H9 (cell line): Measurements from ENCODE around the gene KRT86. TPM values are rescaled to one million over a fixed set of nuclear protein-coding genes. Genes with fewer than 3 reads are reported as not detected.
A peak's percentile ranks its signal among the peaks of the same experiment; 100 is the strongest.

Source experiments
- DNase-seq: peaks from one replicate; pipeline ENCODE4 v3.0.0-alpha.2; 2017
- H2AFZ ChIP-seq: one replicate; pipeline ENCODE4 v1.6.1; 2013; ENCODE audit warnings: mild to moderate bottlenecking, low read length, control low read depth, moderate library complexity
- H2AK5ac ChIP-seq: 2 replicates; pipeline ENCODE4 v1.6.1; 2013; ENCODE audit warnings: low read length, control low read depth, mixed read lengths; ENCODE audit not compliant: insufficient read length
- H2BK120ac ChIP-seq: one replicate; pipeline ENCODE4 v1.6.1; 2013; ENCODE audit warnings: low read depth, mild to moderate bottlenecking, low read length, control low read depth, inconsistent platforms; ENCODE audit not compliant: poor library complexity, severe bottlenecking
- H2BK12ac ChIP-seq: 2 replicates; pipeline ENCODE4 v1.6.1; 2013; ENCODE audit warnings: low read length, control low read depth, mixed read lengths, low read depth; ENCODE audit not compliant: insufficient read length
- H2BK15ac ChIP-seq: 2 replicates; pipeline ENCODE4 v1.6.1; 2013; ENCODE audit warnings: low read depth, low read length, control low read depth
- H2BK20ac ChIP-seq: one replicate; pipeline ENCODE4 v1.6.1; 2013; ENCODE audit warnings: low read depth, mild to moderate bottlenecking, low read length, control low read depth, inconsistent platforms; ENCODE audit not compliant: poor library complexity, severe bottlenecking
- H2BK5ac ChIP-seq: 2 replicates; pipeline ENCODE4 v1.6.1; 2013; ENCODE audit warnings: low read length, control low read depth, mixed read lengths; ENCODE audit not compliant: insufficient read length
- H3K14ac ChIP-seq: 2 replicates; pipeline ENCODE4 v1.6.1; 2013; ENCODE audit warnings: low read length, control low read depth; ENCODE audit not compliant: insufficient read depth
- H3K18ac ChIP-seq: 2 replicates; pipeline ENCODE4 v1.6.1; 2013; ENCODE audit warnings: low read depth, mild to moderate bottlenecking, mixed read lengths, low read length, control low read depth; ENCODE audit not compliant: insufficient read length
- H3K23ac ChIP-seq: 2 replicates; pipeline ENCODE4 v1.6.1; 2013; ENCODE audit warnings: low read length, control low read depth, mixed read lengths, low read depth; ENCODE audit not compliant: insufficient read length
- H3K23me2 ChIP-seq: 2 replicates; pipeline ENCODE4 v1.6.1; 2013; ENCODE audit warnings: low read depth, mild to moderate bottlenecking, mixed read lengths, low read length, control low read depth; ENCODE audit not compliant: insufficient read length, poor library complexity, severe bottlenecking
- H3K27ac ChIP-seq: 2 replicates; pipeline ENCODE4 v1.5.1; 2013; ENCODE audit warnings: low read length, control low read depth, mixed read lengths, low read depth; ENCODE audit not compliant: insufficient read length
- H3K27me3 ChIP-seq: 2 replicates; pipeline ENCODE4 v1.6.1; 2013; ENCODE audit warnings: low read length, control low read depth, inconsistent platforms; ENCODE audit not compliant: insufficient read depth
- H3K4ac ChIP-seq: 2 replicates; pipeline ENCODE4 v1.6.1; 2013; ENCODE audit warnings: low read depth, mild to moderate bottlenecking, control low read depth, inconsistent platforms, low read length, moderate library complexity
- H3K4me1 ChIP-seq: 2 replicates; pipeline ENCODE4 v1.6.1; 2013; ENCODE audit warnings: low read length, control low read depth, inconsistent platforms; ENCODE audit not compliant: insufficient read depth
- H3K4me2 ChIP-seq: 2 replicates; pipeline ENCODE4 v1.6.1; 2013; ENCODE audit warnings: low read length, control low read depth, mixed read lengths; ENCODE audit not compliant: insufficient read length, insufficient read depth
- H3K56ac ChIP-seq: 2 replicates; pipeline ENCODE4 v1.6.1; 2013; ENCODE audit warnings: low read depth, mild to moderate bottlenecking, mixed read lengths, low read length, control low read depth; ENCODE audit not compliant: insufficient read length
- H3K79me1 ChIP-seq: 2 replicates; pipeline ENCODE4 v1.6.1; 2013; ENCODE audit warnings: low read depth, mild to moderate bottlenecking, moderate library complexity, low read length, control low read depth, inconsistent platforms; ENCODE audit not compliant: insufficient read depth, poor library complexity, severe bottlenecking
- H3K79me2 ChIP-seq: 2 replicates; pipeline ENCODE4 v1.6.1; 2013; ENCODE audit warnings: low read length, control low read depth, inconsistent platforms; ENCODE audit not compliant: insufficient read depth
- H3K9ac ChIP-seq: 2 replicates; pipeline ENCODE4 v1.6.1; 2013; ENCODE audit warnings: low read length, control low read depth, mixed read lengths; ENCODE audit not compliant: insufficient read length; ENCODE audit errors: extremely low read depth
- H3K9me3 ChIP-seq: one replicate; pipeline ENCODE4 v1.6.1; 2013; ENCODE audit warnings: low read depth, low read length, inconsistent platforms; ENCODE audit not compliant: control insufficient read depth
- H3T11ph ChIP-seq: one replicate; pipeline ENCODE4 v1.6.1; 2013; ENCODE audit warnings: mild to moderate bottlenecking, low read length, control low read depth, inconsistent platforms
- H4K20me1 ChIP-seq: one replicate; pipeline ENCODE4 v1.6.1; 2013; ENCODE audit not compliant: control insufficient read depth, insufficient read length, insufficient read depth
- H4K5ac ChIP-seq: 2 replicates; pipeline ENCODE4 v1.6.1; 2013; ENCODE audit warnings: low read depth, mild to moderate bottlenecking, mixed read lengths, low read length, control low read depth; ENCODE audit not compliant: insufficient read length
- H4K8ac ChIP-seq: replicated peaks from 2 replicates; pipeline ENCODE4 v1.6.1; 2013; ENCODE audit warnings: low read length, control low read depth, mixed read lengths, low read depth; ENCODE audit not compliant: insufficient read length
- H4K91ac ChIP-seq: 2 replicates; pipeline ENCODE4 v1.6.1; 2013; ENCODE audit warnings: low read depth, mild to moderate bottlenecking, moderate library complexity, mixed read lengths, low read length, control low read depth; ENCODE audit not compliant: insufficient read length
- H3K27ac Mint-ChIP-seq, 3 experiments: 2 replicates in 2 of 3; 3 replicates in 1 of 3; pipeline ENCODE4 v1.8.0; 2020 to 2021; ENCODE audit warnings: mixed read lengths in 3 of 3, mild to moderate bottlenecking in 1 of 3, moderate library complexity in 1 of 3
- H3K27me3 Mint-ChIP-seq: 2 replicates; pipeline ENCODE4 v1.8.0; 2021; ENCODE audit warnings: low read depth, mild to moderate bottlenecking, moderate library complexity, mixed read lengths
- H3K36me3 Mint-ChIP-seq, 3 experiments: 2 replicates in 2 of 3; 3 replicates in 1 of 3; pipeline ENCODE4 v1.8.0; 2020 to 2021; ENCODE audit warnings: low read depth in 3 of 3, mixed read lengths in 3 of 3; ENCODE audit not compliant: insufficient read depth in 1 of 3
- H3K4me1 Mint-ChIP-seq, 2 experiments: 2 replicates each; pipeline ENCODE4 v1.8.0; 2020; ENCODE audit warnings: mixed read lengths in 2 of 2
- H3K4me3 Mint-ChIP-seq, 2 experiments: 2 replicates in 1 of 2; 3 replicates in 1 of 2; pipeline ENCODE4 v1.8.0; 2020 to 2021; ENCODE audit warnings: mild to moderate bottlenecking in 2 of 2, mixed read lengths in 2 of 2, moderate library complexity in 1 of 2
- H3K9me3 Mint-ChIP-seq, 2 experiments: 2 replicates in 1 of 2; 3 replicates in 1 of 2; pipeline ENCODE4 v1.8.0; 2020; ENCODE audit warnings: mild to moderate bottlenecking in 2 of 2, mixed read lengths in 2 of 2, moderate library complexity in 1 of 2
- WGBS: extraction: QIAGEN DNeasy Blood & Tissue Kit; methylation state at CpG from one replicate; pipeline ENCODE4 v1.1.7; 2013; ENCODE audit warnings: missing lambda C conversion rate, low lambda C conversion rate, mixed read lengths; ENCODE audit not compliant: insufficient read length; ENCODE audit errors: extremely low coverage; 5-methylcytosine and 5-hydroxymethylcytosine counted together
- total RNA-seq: library from RNA; stranded (reverse); gene quantifications from 2 replicates; pipeline ENCODE4 v1.2.1, GENCODE V29; 2021
- TF ChIP-seq, protein P1 (sequence below): fragments of 200-600 bp; sonication (generic); conservative IDR thresholded peaks from 3 replicates; pipeline ENCODE4 v1.8.0; 2021; ENCODE audit warnings: antibody characterized with exemption, mild to moderate bottlenecking

KRT86 gene
- total RNA-seq, 1 experiment from 2014 or later, result not detected

GRCh38 chr12:52261208-52261484, 13.3 kb upstream of the KRT86 start:
- no peak overlapping the region for H3K9ac ChIP-seq
- no peak overlapping the region for H2BK12ac ChIP-seq
- H3K27me3 Mint-ChIP-seq, result peaks cover 76% of the 10 kb centered on the region
- DNase-seq, result no peak
- H3K27ac ChIP-seq, result no peak overlapping the region
- H3K56ac ChIP-seq, result no peak overlapping the region
- no peak overlapping the region for H2BK120ac ChIP-seq
- H3K27me3 ChIP-seq, result no peaks in the 10 kb centered on the region; the same call in 1 of the 2 replicates
- H3K18ac ChIP-seq, result no peak overlapping the region
- H3K4me2 ChIP-seq, result no peak overlapping the region
- H3K79me2 ChIP-seq, result no peaks in the 10 kb centered on the region
- no peaks in the 10 kb centered on the region for H3K23me2 ChIP-seq
- H4K5ac ChIP-seq, result no peak overlapping the region
- peaks cover 0 to 26% (median 5%) of the 10 kb centered on the region in 3 experiments; a peak in 2 of 7 replicates for H3K36me3 Mint-ChIP-seq
- H3K14ac ChIP-seq, result no peak overlapping the region
- H2BK20ac ChIP-seq, result no peak overlapping the region
- H3K27ac Mint-ChIP-seq, result peak overlapping the region in 1 of 3 experiments; percentile 12; a peak in 1 of 7 replicates
- H4K8ac ChIP-seq, result no peak overlapping the region
- no peaks in the 10 kb centered on the region for H3K79me1 ChIP-seq
- peaks cover 22 to 23% of the 10 kb centered on the region in 2 experiments for H3K4me1 Mint-ChIP-seq
- no peak overlapping the region for H2BK15ac ChIP-seq
- peaks cover 15 to 28% of the 10 kb centered on the region in 2 experiments; a peak in 4 of 5 replicates for H3K9me3 Mint-ChIP-seq
- TF ChIP-seq, protein P1, sequence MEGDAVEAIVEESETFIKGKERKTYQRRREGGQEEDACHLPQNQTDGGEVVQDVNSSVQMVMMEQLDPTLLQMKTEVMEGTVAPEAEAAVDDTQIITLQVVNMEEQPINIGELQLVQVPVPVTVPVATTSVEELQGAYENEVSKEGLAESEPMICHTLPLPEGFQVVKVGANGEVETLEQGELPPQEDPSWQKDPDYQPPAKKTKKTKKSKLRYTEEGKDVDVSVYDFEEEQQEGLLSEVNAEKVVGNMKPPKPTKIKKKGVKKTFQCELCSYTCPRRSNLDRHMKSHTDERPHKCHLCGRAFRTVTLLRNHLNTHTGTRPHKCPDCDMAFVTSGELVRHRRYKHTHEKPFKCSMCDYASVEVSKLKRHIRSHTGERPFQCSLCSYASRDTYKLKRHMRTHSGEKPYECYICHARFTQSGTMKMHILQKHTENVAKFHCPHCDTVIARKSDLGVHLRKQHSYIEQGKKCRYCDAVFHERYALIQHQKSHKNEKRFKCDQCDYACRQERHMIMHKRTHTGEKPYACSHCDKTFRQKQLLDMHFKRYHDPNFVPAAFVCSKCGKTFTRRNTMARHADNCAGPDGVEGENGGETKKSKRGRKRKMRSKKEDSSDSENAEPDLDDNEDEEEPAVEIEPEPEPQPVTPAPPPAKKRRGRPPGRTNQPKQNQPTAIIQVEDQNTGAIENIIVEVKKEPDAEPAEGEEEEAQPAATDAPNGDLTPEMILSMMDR, result no peak
- no peak overlapping the region for H2AFZ ChIP-seq
- no peak overlapping the region for H3T11ph ChIP-seq
- H3K9me3 ChIP-seq, result no peaks in the 10 kb centered on the region
- H2AK5ac ChIP-seq, result no peak overlapping the region
- no CpG with 5 or more reads among the region's 1 CpG for WGBS
- no peak overlapping the region for H4K91ac ChIP-seq
- H4K20me1 ChIP-seq, result no peaks in the 10 kb centered on the region
- H3K4ac ChIP-seq, result no peak overlapping the region
- no peak overlapping the region for H2BK5ac ChIP-seq
- H3K4me1 ChIP-seq, result no peaks in the 10 kb centered on the region
- no peak overlapping the region for H3K4me3 Mint-ChIP-seq
- no peak overlapping the region for H3K23ac ChIP-seq
